NB4 (cell line): ENCODE data around the gene RAD23B.

Source experiments
- POLR2A ChIP-seq: IDR thresholded peaks from 2 replicates; pipeline ENCODE4 v1.6.1; 2011; ENCODE audit warnings: mild to moderate bottlenecking; ENCODE audit not compliant: insufficient read length; ENCODE audit errors: extremely low read depth
- TF ChIP-seq, protein P1 (sequence below): IDR thresholded peaks from one replicate; pipeline ENCODE4 v1.5.1; 2012; ENCODE audit warnings: low read depth, low read length
- TF ChIP-seq, protein P2 (sequence below): IDR thresholded peaks from 2 replicates; pipeline ENCODE4 v1.6.1; 2011; ENCODE audit warnings: low read depth, low read length

DNA sequence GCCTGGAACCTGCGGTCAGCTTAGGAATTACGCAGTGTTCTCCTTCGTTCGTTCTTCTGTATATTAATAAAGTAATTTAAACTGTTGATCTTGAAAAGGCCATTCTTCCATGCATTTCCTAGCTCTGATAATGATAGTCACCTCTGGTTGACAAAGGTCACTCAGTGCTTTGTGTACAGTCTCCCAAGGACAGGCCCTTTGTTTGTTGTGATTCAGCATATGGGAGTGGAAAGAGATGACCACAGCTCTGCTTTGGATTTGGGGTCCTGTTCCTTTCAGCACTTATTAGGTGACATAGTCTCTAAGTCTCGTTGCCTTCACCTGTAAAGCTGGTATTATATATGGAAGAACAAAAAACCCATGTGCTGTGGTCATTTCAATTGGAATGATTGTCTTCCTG, 39.6 kb downstream of the RAD23B start:
- TF ChIP-seq, protein P1, sequence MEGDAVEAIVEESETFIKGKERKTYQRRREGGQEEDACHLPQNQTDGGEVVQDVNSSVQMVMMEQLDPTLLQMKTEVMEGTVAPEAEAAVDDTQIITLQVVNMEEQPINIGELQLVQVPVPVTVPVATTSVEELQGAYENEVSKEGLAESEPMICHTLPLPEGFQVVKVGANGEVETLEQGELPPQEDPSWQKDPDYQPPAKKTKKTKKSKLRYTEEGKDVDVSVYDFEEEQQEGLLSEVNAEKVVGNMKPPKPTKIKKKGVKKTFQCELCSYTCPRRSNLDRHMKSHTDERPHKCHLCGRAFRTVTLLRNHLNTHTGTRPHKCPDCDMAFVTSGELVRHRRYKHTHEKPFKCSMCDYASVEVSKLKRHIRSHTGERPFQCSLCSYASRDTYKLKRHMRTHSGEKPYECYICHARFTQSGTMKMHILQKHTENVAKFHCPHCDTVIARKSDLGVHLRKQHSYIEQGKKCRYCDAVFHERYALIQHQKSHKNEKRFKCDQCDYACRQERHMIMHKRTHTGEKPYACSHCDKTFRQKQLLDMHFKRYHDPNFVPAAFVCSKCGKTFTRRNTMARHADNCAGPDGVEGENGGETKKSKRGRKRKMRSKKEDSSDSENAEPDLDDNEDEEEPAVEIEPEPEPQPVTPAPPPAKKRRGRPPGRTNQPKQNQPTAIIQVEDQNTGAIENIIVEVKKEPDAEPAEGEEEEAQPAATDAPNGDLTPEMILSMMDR: no peak
- TF ChIP-seq POLR2A: no peak
- TF ChIP-seq, protein P2, sequence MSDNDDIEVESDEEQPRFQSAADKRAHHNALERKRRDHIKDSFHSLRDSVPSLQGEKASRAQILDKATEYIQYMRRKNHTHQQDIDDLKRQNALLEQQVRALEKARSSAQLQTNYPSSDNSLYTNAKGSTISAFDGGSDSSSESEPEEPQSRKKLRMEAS: no peak
